NCI-H774 (cell line): ENCODE data around the gene KIFC3.
"Not testable (repeated sequence)": the region's sequence is repeated elsewhere in the genome, so short reads cannot be mapped to it uniquely, and the experiment has no call there.

ENCODE experiments used
- DNase-seq: peaks from one replicate; lab custom pipeline; 2025; lab: John Stamatoyannopoulos, UW

Gene KIFC3, protein sequence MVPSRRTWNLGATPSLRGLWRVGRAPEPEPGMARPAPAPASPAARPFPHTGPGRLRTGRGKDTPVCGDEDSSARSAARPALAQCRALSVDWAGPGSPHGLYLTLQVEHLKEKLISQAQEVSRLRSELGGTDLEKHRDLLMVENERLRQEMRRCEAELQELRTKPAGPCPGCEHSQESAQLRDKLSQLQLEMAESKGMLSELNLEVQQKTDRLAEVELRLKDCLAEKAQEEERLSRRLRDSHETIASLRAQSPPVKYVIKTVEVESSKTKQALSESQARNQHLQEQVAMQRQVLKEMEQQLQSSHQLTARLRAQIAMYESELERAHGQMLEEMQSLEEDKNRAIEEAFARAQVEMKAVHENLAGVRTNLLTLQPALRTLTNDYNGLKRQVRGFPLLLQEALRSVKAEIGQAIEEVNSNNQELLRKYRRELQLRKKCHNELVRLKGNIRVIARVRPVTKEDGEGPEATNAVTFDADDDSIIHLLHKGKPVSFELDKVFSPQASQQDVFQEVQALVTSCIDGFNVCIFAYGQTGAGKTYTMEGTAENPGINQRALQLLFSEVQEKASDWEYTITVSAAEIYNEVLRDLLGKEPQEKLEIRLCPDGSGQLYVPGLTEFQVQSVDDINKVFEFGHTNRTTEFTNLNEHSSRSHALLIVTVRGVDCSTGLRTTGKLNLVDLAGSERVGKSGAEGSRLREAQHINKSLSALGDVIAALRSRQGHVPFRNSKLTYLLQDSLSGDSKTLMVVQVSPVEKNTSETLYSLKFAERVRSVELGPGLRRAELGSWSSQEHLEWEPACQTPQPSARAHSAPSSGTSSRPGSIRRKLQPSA

DNA sequence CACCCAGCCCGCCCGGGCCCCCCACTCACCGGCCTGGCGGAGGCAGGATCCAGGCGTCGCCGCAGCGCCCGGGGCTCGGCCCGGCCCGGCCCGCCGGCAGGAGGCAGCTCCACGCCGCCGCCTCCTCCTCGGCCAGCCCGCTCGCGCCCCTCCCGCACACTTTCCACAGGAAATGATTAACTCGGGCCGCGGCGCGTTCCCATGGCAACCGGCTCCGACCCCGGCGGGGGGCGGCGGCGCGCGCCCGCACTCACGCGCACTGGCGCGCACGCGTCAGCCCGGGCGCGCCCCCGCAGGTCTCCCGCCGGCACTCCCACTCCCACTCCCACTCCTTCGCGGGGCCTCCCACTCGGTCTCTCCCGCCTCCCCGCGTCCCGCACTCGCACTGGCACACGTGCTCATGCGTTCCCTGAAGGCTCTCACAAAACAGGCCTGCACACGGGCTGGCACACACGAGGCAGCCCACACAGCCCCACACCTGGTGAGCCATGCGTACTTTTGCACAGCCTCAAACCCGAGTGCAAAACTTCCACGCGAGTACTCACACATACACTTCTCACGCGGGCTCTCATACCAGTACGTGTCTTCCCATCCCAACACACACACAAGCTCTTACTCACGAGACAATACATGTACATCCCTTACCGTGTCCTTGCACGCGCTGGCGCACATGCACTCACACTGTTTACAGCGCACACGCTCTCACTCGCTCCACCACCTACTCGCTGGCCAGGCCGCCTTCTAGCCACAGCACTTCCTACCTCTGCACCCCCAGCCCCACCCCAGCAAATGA lies at the start of gene KIFC3:
TSS of gene KIFC3 (minus strand) at position 151 of the 793 bp plus-strand sequence. CDS start 4,248 bp downstream, outside the sequence.
- peak; percentile 73 for DNase-seq

DNA sequence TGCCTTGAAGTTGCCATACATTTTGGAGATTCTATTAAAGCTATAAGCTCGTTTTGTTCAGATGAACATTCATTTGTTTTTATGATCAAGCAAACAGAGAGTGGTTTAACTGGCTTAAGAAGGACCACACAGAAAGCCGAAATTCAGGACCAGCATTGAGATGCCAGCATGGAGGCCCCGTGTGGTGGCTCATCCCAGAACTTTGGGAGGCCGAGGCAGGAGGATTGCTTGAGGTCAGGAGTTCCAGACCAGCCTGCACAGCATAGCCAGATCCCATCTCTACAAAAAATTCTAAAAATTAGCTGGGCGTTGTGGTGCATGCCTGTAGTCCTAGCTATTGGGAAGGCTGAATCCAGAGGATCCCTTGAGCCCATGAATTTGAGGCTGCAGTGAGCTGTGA lies 45.9 kb upstream of the KIFC3 start:
- DNase-seq: no peak

DNA sequence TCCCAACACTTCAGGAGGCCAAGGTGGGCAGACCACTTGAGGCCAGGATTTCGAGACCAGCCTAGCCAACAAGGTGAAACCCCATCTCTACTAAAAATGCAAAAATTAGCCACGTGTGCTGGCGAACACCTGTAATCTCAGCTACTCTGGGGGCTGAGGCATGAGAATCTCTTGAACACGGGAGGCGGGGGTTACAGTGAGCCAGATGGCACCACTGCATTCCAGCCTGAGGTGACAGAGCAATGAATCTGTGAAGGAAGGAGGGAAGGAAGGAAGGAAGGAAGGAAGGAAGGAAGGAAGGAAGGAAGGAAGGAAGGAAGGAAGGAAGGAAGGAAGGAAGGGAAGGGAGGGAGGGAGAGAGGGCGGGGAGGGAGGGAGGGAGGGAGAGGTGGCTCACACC lies 44.6 kb upstream of the KIFC3 start:
- not testable (repeated sequence) for DNase-seq

DNA sequence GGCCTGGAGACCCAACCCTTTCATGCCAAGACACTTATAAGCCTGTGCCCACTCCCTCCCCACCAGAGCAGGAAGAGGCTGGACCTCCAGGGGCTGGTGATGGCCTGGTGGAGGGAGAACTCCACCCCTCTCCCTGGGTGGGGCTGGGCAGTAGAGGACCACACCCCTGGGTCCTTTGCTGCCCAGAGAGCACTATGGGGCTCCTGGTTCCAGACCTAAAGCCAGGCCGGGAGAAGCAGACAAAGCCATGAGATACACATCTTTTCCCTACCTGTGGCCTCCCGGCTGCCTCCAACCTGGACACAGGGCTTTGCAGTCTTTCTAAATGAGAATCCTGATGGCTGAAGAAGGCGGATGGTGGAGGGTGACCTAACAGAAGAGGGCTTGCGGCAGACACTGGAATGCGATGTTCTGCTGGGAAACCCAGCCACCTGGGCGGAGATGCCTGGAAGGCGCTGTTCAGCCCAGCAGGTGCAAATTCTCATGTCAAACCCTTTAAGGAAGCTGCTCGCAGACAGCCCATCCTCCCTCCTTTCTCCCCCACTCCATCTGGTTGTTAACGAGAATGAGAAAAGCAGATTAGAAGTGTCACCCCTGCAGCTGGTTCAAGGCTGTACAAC lies 43.9 kb upstream of the KIFC3 start:
- DNase-seq: no peak

DNA sequence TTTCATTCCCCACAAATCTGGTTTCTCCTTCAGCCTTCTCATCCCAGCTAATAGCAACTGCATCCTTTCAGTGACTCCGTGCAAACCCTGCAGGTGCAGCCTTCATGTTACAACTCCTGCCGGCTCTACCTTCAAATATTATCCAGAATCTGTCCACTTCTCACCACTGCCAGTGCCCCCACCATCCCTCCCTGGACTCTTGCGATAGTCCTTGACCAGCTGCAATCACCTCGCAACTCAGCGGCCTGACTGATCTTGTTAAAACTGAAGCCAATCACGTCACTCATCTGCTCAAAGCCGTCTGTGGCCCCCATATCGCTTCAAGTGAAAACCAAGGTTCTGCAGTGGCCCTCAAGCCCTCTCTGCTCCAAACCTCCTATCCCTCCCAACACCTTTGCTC lies 42.8 kb upstream of the KIFC3 start:
- DNase-seq: no peak

DNA sequence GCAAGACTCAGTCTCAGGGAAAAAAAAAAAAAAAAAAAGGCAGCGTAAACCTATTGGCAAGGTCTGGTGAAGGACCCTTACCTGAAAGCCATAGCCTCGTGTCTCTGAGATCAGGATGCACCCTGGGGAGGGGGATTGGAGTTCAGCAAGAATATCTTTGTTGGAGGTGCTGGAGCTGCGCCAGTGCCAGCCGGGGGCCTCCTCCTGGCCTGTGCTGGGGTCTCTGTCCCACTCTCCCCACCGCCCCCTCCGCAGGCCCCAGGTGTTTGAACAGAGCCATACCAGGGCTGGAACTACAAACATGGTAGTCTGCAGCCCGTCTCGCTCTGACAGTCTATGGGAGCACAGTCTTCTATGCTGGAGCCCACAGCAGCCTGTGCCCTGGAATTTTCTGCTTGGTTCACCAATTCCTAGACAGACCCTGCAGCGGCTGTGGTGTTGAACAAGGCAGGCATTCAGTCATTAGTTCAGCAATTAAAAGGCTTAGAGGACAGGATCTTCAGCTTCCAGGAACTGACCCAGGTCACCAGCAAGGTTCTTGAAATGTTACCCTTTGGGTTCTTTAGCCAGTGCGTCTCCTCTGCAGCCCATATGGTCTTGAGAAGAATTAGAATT lies 42.2 kb upstream of the KIFC3 start:
- DNase-seq: no peak

DNA sequence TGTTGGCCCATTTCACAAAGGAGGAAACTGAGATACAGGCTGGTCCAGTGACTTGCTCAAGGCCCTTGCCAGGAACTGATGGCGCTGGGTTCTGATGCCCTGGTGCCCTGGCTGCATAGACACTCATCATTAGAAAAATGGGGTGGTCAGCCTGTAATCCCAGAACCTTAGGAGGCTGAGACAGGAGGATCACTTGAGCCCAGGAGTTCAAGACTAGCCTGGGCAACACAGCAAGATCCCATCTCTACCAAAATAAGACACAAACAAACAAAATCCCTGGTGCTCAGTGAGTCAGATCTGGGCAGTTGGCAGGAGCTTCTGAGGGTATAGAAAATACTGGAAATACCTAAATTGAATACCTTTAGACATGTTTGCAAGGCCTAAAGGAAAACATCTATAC lies 41.1 kb upstream of the KIFC3 start:
- DNase-seq: no peak

DNA sequence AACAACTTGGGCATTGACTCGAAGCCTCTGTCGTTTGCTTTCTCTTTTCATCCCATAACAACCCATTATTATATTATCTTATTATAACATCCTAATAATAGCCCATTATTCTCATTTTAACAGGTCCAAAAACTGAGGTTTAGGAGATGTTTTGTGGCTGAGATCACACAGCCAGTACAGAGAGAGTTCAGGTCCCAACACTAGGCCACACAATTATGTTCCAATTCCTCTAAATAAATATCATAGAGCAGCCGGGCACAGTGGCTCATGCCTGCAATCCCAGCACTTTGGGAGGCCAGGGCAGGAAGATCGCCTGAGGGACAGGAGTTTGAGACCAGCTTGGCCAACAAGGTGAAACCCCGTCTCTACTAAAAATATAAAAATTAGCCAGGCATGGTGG lies 40.3 kb upstream of the KIFC3 start:
- DNase-seq: no peak

DNA sequence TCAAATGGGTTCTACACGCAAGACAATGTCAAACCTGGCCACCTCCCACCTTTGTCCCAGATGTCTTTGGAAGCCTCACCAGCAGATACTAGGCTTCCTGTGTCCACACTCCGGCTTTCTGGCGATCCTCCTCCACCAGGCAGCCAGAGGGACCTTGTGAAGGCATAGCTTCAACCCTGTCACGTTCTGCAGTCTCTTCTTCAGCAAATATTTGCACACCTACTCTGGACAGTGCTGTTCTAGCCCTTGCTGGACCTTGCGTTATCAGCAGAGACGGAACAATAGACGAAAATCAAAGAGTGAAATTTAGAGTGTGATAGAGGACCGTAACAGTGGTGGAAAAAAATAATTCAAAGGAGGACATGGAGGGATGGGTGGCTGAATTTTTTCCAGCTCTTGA lies 38.5 kb upstream of the KIFC3 start:
- DNase-seq: no peak

DNA sequence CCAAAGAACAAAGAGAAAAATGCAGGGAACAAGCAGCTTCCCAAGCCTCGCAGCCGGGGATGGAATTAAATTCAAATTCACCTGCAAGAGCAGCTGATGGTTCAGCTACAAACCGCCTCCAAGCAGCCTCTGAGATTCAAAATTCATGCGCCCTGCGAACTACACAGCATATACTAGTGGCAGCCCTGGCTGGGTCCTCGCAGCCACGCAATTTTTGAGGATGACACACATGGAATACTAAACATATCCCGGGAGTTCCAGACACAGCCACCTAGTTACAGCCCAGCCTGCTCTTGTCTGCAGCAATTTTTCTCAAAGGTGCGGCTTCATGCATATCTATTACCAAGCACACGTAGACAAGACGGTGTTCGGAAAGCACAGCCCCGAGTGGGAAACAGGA lies 35.9 kb upstream of the KIFC3 start:
- no peak for DNase-seq

DNA sequence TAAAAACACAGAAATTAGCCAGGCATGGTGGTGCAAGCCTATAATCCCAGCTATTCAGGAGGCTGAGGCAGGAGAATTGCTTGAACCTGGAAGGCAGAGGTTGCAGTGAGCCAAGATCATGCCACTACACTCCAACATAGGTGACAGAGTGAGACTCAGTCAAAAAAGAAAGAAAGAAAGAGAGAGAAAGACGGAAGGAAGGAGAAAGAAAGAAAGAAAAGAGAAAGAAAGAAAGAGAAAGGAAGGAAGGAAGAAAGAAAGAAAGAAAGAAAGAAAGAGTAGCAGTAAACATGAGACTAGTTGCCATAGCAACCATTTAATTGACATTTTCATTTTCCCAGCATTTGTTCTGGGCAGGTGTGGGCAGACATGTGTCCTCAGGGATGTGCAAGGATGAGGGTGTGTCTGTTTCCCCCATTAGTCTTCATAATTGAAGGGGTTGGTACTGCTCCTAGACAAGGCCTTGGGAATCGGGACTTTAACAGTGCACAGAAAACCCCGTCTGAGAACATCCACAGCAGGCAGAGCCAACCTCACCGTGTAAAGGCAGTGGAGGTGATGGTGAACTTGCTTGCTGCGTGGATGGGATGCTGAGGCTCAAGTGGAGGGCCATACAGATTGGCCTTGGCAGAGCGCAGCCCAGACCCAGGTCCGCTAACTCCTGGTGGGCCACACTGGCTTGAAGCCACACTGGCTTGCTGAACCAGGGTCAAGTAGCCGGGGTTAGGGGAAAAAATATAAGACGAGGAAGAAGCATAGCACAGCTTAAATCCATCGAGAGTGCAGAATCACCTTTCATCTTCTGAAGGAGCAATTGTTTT lies 35.2 kb upstream of the KIFC3 start:
- no peak for DNase-seq

DNA sequence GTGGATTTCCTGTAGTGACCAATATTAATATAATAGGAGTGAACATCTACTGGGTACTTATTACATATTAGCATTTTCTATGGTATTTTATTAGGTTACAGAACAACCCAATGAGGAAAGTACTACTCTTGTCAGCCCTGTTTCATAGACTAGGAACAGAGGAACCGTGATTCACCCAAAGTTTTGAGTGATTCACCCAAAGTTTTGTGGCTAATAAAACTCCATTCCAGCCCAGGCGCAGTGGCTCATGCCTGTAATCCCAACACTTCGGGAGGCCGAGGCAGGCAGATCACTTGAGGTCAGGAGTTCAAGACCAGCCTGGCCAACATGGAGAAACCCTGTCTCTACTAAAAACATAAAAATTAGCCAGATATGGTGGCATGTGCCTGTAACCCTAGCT lies 33.1 kb upstream of the KIFC3 start:
- not testable (repeated sequence) for DNase-seq

DNA sequence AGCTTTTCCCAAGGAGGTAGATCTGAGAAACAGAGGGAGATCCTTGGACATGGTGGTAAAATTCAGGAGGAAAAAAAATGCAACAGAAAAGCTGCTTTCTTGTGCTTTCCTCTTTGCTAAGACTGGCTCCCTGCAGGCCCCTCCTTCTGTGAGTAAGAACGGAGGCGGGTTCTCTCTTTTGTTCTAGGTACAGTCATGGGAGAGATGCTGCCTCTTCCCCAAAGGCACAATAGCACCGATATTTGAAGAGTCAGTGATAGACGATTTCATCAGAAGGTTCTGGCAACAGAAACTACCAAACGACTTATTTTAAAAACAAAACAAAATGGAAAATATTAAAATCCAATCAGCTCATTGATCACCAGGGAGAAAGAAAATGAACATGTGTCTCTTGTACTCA lies 32.6 kb upstream of the KIFC3 start:
- no peak for DNase-seq

DNA sequence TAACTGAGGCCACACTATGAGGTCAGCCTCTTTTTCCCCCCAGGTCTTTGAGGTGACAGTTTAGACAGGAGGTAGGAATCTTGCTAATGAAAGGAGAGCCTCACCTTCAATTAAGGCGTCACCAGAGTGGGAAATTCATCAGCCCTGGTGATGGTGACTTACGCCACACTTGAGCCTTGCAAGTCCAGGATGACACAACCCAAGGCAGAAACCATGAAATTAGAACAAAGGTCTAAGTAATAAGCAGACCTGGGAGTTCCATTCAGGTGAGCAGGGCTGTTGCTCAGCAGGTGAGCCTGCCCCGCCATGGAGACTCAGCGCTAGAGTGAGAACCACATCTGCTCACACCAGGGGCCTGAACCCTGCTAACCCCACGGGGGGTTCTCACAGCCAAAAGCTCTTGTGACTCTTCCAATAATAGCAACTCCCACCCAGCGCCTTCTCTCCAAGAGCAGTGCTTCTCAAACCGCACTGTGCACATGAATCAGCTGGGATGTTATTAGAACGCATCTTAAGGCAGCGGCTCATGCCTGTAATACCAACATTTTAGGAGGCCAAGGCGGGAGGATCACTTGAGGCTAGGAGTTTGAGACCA lies 28.7 kb upstream of the KIFC3 start:
- DNase-seq: no peak

DNA sequence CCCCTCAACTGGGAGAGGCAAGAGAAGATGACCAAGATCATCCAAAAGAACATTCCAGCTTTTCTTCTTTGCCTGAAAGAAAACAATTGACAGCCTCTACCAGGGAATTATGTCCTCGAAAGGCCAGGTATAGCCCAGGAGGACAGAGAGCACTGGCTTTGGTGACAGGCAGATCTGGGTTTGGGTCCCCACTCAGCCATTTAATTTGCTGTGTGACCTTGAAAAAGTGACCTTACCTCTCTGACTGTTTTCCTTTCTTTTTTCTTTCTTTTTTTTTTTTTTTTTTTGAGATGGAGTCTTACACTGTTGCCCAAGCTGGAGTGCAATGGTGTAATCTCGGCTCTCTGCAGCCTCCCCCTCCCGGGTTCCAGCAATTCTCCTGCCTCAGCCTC lies 27.7 kb upstream of the KIFC3 start:
- no peak for DNase-seq

DNA sequence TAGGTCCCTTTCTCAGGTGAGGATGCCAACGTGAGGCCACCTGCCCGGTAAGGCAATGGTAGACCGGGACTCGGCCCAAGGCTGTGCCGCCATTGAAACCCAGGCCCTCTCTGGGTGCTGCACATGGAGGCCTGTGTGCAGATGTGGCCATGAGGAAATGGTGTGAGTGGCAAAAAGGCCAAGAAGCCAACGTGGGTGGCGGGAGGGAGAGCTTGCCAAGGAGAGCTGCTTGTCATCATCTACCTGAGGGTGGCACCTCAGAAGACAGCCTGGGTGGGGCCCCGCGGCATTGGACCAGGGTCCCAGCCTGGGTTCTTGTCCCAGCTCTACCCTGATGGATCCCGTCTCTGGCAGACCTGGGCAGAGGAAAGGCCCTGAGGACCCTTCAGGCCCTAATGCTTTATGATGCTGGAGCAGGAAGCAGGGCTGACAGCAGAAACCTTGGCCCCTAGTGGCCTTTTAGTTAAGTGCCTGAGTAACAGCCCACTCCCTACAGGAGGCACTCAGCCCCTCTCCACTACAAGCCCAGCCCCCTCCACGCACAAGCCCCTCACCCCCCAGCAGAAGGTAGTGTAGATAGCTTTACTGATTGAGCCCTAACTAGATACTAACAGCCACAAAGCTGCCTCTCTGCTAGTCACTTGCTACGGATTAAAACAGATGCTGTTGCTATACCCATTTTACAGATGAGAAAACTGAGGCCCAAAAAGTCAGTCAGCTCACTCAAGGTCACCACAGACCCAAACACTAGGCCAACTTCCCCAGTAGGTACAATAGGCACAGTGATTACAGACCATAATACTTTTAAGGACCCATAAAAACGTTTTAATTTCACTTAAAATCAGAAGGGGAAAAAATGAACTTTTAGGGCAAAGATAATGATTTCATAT lies 26.2 kb upstream of the KIFC3 start:
- no peak for DNase-seq

DNA sequence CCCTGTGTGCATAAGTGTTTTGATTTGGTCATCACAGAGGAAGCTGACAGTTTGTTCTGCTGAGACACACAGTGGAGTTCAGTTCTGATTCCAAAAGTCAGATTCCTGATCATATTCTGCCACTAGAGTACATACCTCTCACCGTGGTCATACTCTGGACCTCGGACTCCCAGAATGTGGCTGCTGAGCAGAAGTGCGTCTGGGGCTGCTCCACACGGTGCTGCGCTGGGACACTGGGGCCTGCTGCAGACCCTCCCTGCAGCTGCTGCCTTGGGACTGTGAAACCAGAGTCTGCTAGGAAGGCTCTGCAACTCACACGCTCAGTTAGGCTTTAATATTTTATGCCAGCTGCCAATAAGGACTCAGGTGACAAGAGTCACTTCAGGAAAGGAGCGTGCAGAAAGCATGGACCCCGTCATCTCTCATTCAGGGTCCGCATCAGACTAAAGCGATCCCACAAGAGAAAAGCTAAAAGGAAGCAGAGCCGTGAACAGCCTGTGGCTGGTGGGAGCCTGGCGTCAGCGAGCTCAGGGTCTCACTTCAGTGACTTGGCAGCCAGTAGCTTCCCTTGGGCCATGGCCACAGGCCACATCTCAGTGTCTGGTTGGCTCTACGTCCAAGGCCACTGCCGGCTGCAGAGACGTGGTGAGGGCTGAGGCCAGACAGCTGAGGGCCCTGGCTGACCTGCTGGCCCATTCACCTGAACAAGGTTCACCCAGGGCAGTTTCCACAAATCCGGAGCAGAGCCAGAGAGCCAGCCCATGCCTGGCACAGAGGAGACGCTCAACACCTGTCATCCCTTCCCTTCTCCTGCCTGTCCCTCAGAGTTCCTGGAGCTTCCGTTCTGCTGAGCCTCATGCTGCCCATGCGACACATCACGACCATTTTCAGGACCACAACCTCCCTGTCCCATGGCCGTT lies 24.7 kb upstream of the KIFC3 start:
- DNase-seq: no peak

DNA sequence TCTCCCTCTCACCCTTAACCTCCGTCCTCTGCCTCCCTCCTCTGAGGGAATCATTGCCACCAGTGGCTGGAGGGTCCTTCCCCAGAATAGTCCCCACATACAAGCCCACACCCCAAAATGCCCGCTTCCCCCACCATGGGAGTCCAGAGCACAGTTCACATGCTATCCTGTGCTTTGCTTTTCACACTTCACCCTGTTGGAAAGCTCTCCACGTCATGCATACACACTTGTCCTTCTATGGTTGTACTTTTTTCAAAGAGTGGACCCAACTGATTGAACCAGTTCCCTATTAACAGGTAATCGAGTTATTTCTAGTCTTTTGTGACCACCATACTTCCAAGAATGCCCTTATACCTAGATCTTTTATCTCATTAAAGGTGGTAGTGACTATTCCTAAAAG lies 23.8 kb upstream of the KIFC3 start:
- DNase-seq: no peak
